Measurements from ENCODE around the gene CSMD2. TPM values are rescaled to one million over a fixed set of nuclear protein-coding genes. Genes with fewer than 3 reads are reported as not detected.

CSMD2 gene
- total and polyA plus RNA-seq, 2 of the 8 experiments (the other 6 are each of a cell fraction or from before 2014, with no cell fraction given): 7.0 to 14.7 TPM

DNA sequence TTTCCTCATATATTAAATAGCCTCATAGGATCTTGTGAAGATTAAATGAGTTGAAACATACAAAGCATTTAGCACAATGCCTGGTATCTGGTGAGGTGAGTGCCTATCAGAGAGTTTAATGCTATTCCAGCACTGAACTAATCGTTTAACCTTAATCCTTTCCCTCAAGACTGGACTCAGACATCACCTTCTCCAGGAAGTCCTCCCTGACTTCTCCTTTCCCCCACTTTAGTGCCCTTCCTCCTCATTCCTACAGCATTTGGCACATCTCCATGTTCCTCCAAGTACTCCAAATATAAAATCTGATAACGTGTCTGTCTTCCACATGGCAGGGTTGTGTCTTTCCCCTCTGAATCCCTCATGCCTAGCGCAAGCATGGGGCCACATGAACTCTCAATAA is 632.8 kb downstream of the CSMD2 start:
- WGBS, 2 experiments (ENCODE audit: extremely low coverage in 1 of 2, insufficient coverage in 1 of 2, insufficient read length in 1 of 2, insufficient replicate concordance in 2 of 2, low coverage in 1 of 2, low lambda C conversion rate in 2 of 2, missing lambda C conversion rate in 1 of 2): 87% methylated on average over 3 of the region's 3 CpGs; no CpG with 5 or more reads in 1 of the 2 experiments
- Histone ChIP-seq H3K4me1 (replicated peaks in 1 of 4; ENCODE audit: control insufficient read depth in 3 of 4, insufficient read depth in 4 of 4, low read length in 3 of 4) (no peaks in the 10 kb centered on the region), H3K18ac (ENCODE audit: extremely low read depth, low read length) (no peak overlapping the region), H3K4me3 (ENCODE audit: extremely low read depth in 1 of 4, insufficient read depth in 2 of 4, low read depth in 3 of 4, low read length in 4 of 4) (no peak overlapping the region), H4K5ac (ENCODE audit: insufficient read length, low read depth, low read length) (no peak overlapping the region), H2AFZ (ENCODE audit: low read length) (no peak overlapping the region), H3K79me1 (ENCODE audit: low read depth, low read length) (no peaks in the 10 kb centered on the region), H2BK120ac (replicated peaks; ENCODE audit: low read depth, low read length) (no peak overlapping the region), H3K27ac (ENCODE audit: low read depth, low read length) (no peak overlapping the region), H4K20me1 (replicated peaks in 1 of 2; ENCODE audit: control insufficient read depth in 1 of 2, insufficient read depth in 2 of 2, low read length in 2 of 2) (peaks cover 0 to 3% of the 10 kb centered on the region in 2 experiments), H3K36me3 (ENCODE audit: control insufficient read depth in 2 of 4, insufficient read depth in 4 of 4, low read length in 3 of 4) (no peaks in the 10 kb centered on the region), H3K4ac (replicated peaks; ENCODE audit: insufficient read length, low read depth, low read length) (no peak overlapping the region), H2AK5ac (ENCODE audit: low read depth, low read length) (no peak overlapping the region), H3K14ac (ENCODE audit: insufficient read length) (no peak overlapping the region), H3K27me3 (replicated peaks in 1 of 4; ENCODE audit: control insufficient read depth in 3 of 4, extremely low read depth in 1 of 4, insufficient read depth in 3 of 4, low read length in 3 of 4) (no peaks in the 10 kb centered on the region), H4K8ac (ENCODE audit: extremely low read depth, insufficient read depth, low read length) (no peak overlapping the region), H3K56ac (replicated peaks; ENCODE audit: insufficient read length, low read depth, low read length) (no peak overlapping the region), H3K9me3 (ENCODE audit: insufficient read depth in 2 of 2, low read depth in 1 of 2, low read length in 1 of 2) (no peaks in the 10 kb centered on the region), H2BK20ac (ENCODE audit: low read length) (no peak overlapping the region), H3K23ac (ENCODE audit: insufficient read length) (no peak overlapping the region), H2BK15ac (ENCODE audit: low read length) (no peak overlapping the region), H3K23me2 (ENCODE audit: low read depth, low read length) (no peaks in the 10 kb centered on the region), H2BK5ac (ENCODE audit: low read depth, low read length) (no peak overlapping the region), H3K9ac (replicated peaks in 1 of 4; ENCODE audit: extremely low read depth in 1 of 4, low read depth in 3 of 4, low read length in 3 of 4) (no peak overlapping the region), H3K4me2 (ENCODE audit: insufficient read depth in 1 of 2, low read depth in 2 of 2, low read length in 2 of 2) (no peak overlapping the region), H3K79me2 (ENCODE audit: control insufficient read depth in 1 of 2, insufficient read depth in 2 of 2, low read length in 2 of 2) (no peaks in the 10 kb centered on the region), H4K91ac (replicated peaks; ENCODE audit: insufficient read length, low read length) (no peak overlapping the region), H2BK12ac (ENCODE audit: low read depth, low read length) (no peak overlapping the region)
- ChIA-PET POLR2A (ENCODE audit: partially characterized antibody) (no interaction called here), CTCF (ENCODE audit: partially characterized antibody) (no interaction called here)
- no peak for FAIRE-seq
- DNase-seq (ENCODE audit: low read depth in 1 of 2, low spot score in 2 of 2): no peak
- TF ChIP-seq TCF12 (IDR thresholded peaks at IDR 0.05; ENCODE audit: low read depth, low read length) (no peak), SIN3A (conservative IDR thresholded peaks at IDR 0.05 in 1 of 2, IDR thresholded peaks at IDR 0.05 in 1 of 2; ENCODE audit: low read depth in 1 of 2, low read length in 2 of 2) (no peak), BACH1 (IDR thresholded peaks at IDR 0.05; ENCODE audit: low read length) (no peak), RAD21 (IDR thresholded peaks at IDR 0.05 in 1 of 2, conservative IDR thresholded peaks at IDR 0.05 in 1 of 2; ENCODE audit: low read depth in 2 of 2, low read length in 2 of 2) (no peak), TBP (IDR thresholded peaks at IDR 0.05; ENCODE audit: low read depth, low read length) (no peak), SP4 (IDR thresholded peaks at IDR 0.05; ENCODE audit: low read length) (no peak)
